Measurements from ENCODE around the gene PXK. TPM values are rescaled to one million over a fixed set of nuclear protein-coding genes. Genes with fewer than 3 reads are reported as not detected.

PXK gene
- total RNA-seq, 5 donors from 2014 or later (not counting 1 experiment from before 2014, with no cell fraction given) = 17.4 to 23.0 (median 21.8) TPM

DNA sequence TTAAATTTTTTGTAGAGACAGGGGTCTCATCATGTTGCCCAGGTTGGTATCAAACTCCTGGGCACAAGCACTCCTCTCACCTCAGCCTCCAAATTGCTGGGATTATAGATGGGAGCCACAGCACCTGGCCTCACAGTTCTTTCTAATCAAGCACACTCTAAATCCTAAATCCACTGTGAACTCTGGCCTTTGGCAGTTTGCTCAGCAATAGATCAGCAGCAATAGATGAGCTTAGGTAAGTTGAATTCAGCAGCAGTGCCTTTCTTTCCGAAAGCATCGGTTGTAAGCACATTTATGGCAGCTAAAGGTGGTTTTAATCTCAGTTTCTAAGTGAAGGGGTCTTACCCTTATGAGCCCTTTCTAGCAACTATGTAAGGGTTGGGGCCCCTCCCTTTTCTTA is 84.4 kb downstream of the PXK start:
- no peak for ATAC-seq (replicated peaks in 1 of 4)
- no peaks in the 10 kb centered on the region for H3K9me3 ChIP-seq
- 90% methylated on average over 2 of the region's 2 CpGs for WGBS (ENCODE audit: insufficient coverage)
- peaks cover 8 to 11% of the 10 kb centered on the region in 2 donors for H3K36me3 ChIP-seq (ENCODE audit: control insufficient read depth in 2 of 2, extremely low read depth in 1 of 2, insufficient read depth in 1 of 2, low read length in 1 of 2)
- ChIA-PET CTCF (interaction anchor here in 1 of 2 donors (1.0 to 1.2 kb wide), 2 partner anchors 67 to 74 kb away, joined by 3 read pairs; no protein-coding TSS in a partner anchor), POLR2A (no interaction called here)
- no peak for DNase-seq
- H3K9me3 Mint-ChIP-seq = no peaks in the 10 kb centered on the region
- H3K4me3 Mint-ChIP-seq = no peak overlapping the region
- no peaks in the 10 kb centered on the region for H3K27me3 Mint-ChIP-seq
- H3K27me3 ChIP-seq (replicated peaks in 1 of 2; ENCODE audit: control insufficient read depth in 2 of 2, extremely low read depth in 1 of 2, insufficient read depth in 2 of 2, low read length in 1 of 2) = no peaks in the 10 kb centered on the region
- no peak overlapping the region for H3K27ac Mint-ChIP-seq
- H3K4me3 ChIP-seq (ENCODE audit: control insufficient read depth in 1 of 2, extremely low read depth in 1 of 2, low read length in 1 of 2) = no peak overlapping the region
- H3K4me1 ChIP-seq (ENCODE audit: control insufficient read depth in 1 of 2, extremely low read depth in 1 of 2, insufficient read depth in 2 of 2, low read length in 2 of 2) = no peaks in the 10 kb centered on the region
- peaks cover 4 to 8% (median 7%) of the 10 kb centered on the region in 3 donors for H3K4me1 Mint-ChIP-seq
- H3K27ac ChIP-seq (ENCODE audit: low read length) = no peak overlapping the region
- peaks cover 9% of the 10 kb centered on the region for H3K36me3 Mint-ChIP-seq

DNA sequence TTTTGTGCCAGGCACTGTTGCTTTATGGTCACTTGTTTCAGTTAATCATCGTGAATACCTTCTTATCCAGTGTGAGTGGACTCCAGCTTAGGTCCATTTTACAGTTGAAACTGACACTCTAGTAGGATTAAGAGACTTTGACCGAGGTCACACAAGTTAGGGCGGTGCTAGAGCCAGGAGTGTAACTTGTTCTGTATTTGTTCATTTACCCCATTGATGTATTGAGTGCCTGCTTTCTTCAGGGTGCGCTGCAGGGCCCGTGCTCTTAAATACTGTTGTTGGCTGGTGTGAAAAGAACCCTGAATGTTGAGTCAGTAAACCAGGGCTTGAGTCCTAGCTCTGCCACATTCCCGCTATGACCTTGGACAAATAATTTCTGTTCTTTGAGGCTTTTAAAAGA is 85.5 kb downstream of the PXK start:
- Histone ChIP-seq H3K9me3 (no peaks in the 10 kb centered on the region), H3K4me1 (ENCODE audit: control insufficient read depth in 1 of 2, extremely low read depth in 1 of 2, insufficient read depth in 2 of 2, low read length in 2 of 2) (no peaks in the 10 kb centered on the region), H3K27ac (ENCODE audit: low read length) (no peak overlapping the region), H3K36me3 (ENCODE audit: control insufficient read depth in 2 of 2, extremely low read depth in 1 of 2, insufficient read depth in 1 of 2, low read length in 1 of 2) (peaks cover 4 to 15% of the 10 kb centered on the region in 2 donors), H3K27me3 (replicated peaks in 1 of 2; ENCODE audit: control insufficient read depth in 2 of 2, extremely low read depth in 1 of 2, insufficient read depth in 2 of 2, low read length in 1 of 2) (no peaks in the 10 kb centered on the region), H3K4me3 (ENCODE audit: control insufficient read depth in 1 of 2, extremely low read depth in 1 of 2, low read length in 1 of 2) (no peak overlapping the region)
- Mint-ChIP-seq H3K4me3 (no peak overlapping the region), H3K27ac (no peak overlapping the region), H3K36me3 (peaks cover 12% of the 10 kb centered on the region), H3K4me1 (peaks cover 4 to 8% (median 7%) of the 10 kb centered on the region in 3 donors), H3K27me3 (no peaks in the 10 kb centered on the region), H3K9me3 (no peaks in the 10 kb centered on the region)
- ChIA-PET POLR2A (no interaction called here), CTCF (interaction anchor here (0.6 to 0.8 kb wide), 3 partner anchors 13 to 1254 kb away, joined by 3 to 4 read pairs (median 3); no protein-coding TSS in a partner anchor)
- ATAC-seq (replicated peaks in 1 of 4) (no peak), DNase-seq (no peak)
- WGBS (ENCODE audit: insufficient coverage) = 80% methylated on average over 5 of the region's 6 CpGs

DNA sequence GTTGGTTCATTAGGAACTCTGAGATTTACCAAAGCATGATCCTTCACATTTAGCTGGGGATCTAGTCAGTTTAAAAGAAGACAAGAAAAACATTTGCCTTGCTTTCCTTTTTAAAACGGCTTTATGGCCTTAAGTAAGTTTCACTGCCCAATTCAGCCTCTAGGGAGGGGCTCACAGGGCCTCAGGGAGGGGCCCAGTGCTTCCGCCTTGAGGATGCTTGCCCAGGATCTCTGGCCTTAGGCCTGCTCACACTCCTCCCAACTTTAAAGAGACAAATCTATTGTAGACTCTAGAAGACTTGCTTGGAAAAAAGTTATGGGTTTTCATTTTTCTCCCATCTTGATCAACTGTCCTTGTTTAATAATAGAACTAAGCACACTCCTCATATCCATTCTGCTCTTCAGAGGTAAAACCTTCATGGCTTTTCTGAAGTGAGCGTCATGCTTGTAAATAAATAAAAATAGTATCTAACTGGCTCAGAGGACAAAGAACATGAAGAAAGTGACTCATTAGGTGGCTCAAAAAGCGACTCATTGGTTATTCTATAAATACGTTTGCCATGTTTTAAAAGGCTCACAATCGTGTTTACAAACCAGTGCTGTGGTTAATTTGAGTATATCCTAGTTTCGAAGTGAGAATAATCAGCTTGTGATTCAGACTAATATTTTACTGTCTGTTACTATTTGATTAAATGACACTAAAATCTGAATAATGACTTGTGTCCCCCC is 87.3 kb downstream of the PXK start:
- WGBS (ENCODE audit: insufficient coverage) = 50% methylated on average over 3 of the region's 7 CpGs
- no peaks in the 10 kb centered on the region for H3K27me3 Mint-ChIP-seq
- POLR2A ChIA-PET = interaction anchor here (0.6 kb wide), 2 partner anchors 71 to 95 kb away, joined by 3 to 4 read pairs; no protein-coding TSS in a partner anchor

DNA sequence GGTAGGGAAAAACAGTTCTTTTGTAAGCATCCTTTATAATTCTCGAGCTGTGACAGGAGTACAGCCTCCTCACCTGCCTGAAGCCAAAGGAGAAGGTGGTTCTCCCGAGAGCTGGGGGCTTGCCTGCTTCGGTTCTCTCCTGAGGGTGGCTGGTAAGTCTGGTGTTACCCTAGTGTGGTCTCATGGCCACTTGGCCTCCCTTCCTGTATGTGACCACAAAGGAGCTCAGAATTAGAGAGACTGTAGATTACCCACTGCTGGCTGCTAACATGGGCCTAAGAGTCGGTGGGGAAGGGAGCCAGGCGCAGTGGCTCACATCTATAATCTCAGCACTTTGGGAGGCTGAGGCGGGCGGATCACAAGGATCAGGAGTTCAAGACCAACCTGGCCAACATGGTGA is 88.3 kb downstream of the PXK start:
- H3K27me3 Mint-ChIP-seq = no peaks in the 10 kb centered on the region
- H3K4me1 Mint-ChIP-seq = peaks cover 0 to 2% (median 0%) of the 10 kb centered on the region in 3 donors
- Histone ChIP-seq H3K4me1 (ENCODE audit: control insufficient read depth in 1 of 2, extremely low read depth in 1 of 2, insufficient read depth in 2 of 2, low read length in 2 of 2) (no peaks in the 10 kb centered on the region), H3K36me3 (ENCODE audit: control insufficient read depth in 2 of 2, extremely low read depth in 1 of 2, insufficient read depth in 1 of 2, low read length in 1 of 2) (peaks cover 4 to 34% of the 10 kb centered on the region in 2 donors), H3K27me3 (replicated peaks in 1 of 2; ENCODE audit: control insufficient read depth in 2 of 2, extremely low read depth in 1 of 2, insufficient read depth in 2 of 2, low read length in 1 of 2) (no peaks in the 10 kb centered on the region), H3K4me3 (ENCODE audit: control insufficient read depth in 1 of 2, extremely low read depth in 1 of 2, low read length in 1 of 2) (no peak overlapping the region), H3K27ac (ENCODE audit: low read length) (no peak overlapping the region), H3K9me3 (no peaks in the 10 kb centered on the region)
- ATAC-seq (replicated peaks in 1 of 4) (no peak), DNase-seq (no peak)
- H3K36me3 Mint-ChIP-seq = peaks cover 27% of the 10 kb centered on the region
- H3K4me3 Mint-ChIP-seq = no peak overlapping the region
- H3K9me3 Mint-ChIP-seq = no peaks in the 10 kb centered on the region
- CTCF ChIA-PET = no interaction called here
- 92% methylated on average over 6 of the region's 7 CpGs for WGBS (ENCODE audit: insufficient coverage)
- POLR2A ChIA-PET = interaction anchor here (0.6 kb wide), 2 partner anchors 72 to 394 kb away, joined by 3 read pairs; no protein-coding TSS in a partner anchor
- no peak overlapping the region for H3K27ac Mint-ChIP-seq

More for the DNA sequence above, 87.3 kb downstream of the PXK start:
- Mint-ChIP-seq H3K4me3 (no peak overlapping the region), H3K9me3 (no peaks in the 10 kb centered on the region), H3K27ac (peak overlapping the region; percentile 28 to 36), H3K4me1 (peaks cover 0 to 2% (median 0%) of the 10 kb centered on the region in 3 donors), H3K36me3 (peaks cover 21% of the 10 kb centered on the region)
- Histone ChIP-seq H3K9me3 (no peaks in the 10 kb centered on the region), H3K4me3 (ENCODE audit: control insufficient read depth in 1 of 2, extremely low read depth in 1 of 2, low read length in 1 of 2) (no peak overlapping the region), H3K27me3 (replicated peaks in 1 of 2; ENCODE audit: control insufficient read depth in 2 of 2, extremely low read depth in 1 of 2, insufficient read depth in 2 of 2, low read length in 1 of 2) (no peaks in the 10 kb centered on the region), H3K36me3 (ENCODE audit: control insufficient read depth in 2 of 2, extremely low read depth in 1 of 2, insufficient read depth in 1 of 2, low read length in 1 of 2) (peaks cover 4 to 26% of the 10 kb centered on the region in 2 donors), H3K27ac (ENCODE audit: low read length) (no peak overlapping the region), H3K4me1 (ENCODE audit: control insufficient read depth in 1 of 2, extremely low read depth in 1 of 2, insufficient read depth in 2 of 2, low read length in 2 of 2) (no peaks in the 10 kb centered on the region)
- DNase-seq = no peak
- no peak for ATAC-seq (replicated peaks in 1 of 4)
- CTCF ChIA-PET = no interaction called here

DNA sequence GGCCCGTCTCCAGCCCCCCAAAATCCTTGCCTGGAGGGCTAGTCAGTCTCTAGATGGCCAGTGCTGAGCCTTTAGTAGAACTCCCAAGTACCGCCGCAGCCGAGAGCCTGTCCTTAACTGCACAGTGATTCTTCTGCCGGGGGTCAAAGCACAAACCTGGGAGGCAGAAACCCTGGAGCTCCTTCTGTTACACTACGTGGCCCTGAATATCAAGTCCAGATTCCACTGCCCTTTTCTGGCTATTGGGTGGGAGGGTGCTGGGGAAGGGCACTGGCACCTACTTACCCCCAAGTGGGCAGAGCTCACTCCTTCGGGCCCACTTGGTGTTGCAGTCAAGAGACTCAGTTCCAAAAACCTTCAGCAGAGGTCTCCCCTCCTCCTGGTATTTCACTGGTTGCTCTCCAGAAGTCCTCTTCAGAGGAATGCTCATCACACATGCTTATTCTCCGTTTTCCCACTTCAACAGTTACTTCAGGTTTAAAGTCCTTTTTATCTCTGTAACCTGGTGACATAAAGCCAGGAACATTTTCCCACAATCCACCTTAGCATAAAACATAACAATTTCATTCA is 90.1 kb downstream of the PXK start:
- POLR2A ChIA-PET = interaction anchor here in 1 of 2 donors (0.6 kb wide), 1 partner anchor 87 kb away, joined by 8 read pairs; no protein-coding TSS in a partner anchor
- ATAC-seq (replicated peaks in 1 of 4) (no peak), DNase-seq (no peak)
- Histone ChIP-seq H3K4me3 (ENCODE audit: control insufficient read depth in 1 of 2, extremely low read depth in 1 of 2, low read length in 1 of 2) (no peak overlapping the region), H3K9me3 (no peaks in the 10 kb centered on the region), H3K27me3 (replicated peaks in 1 of 2; ENCODE audit: control insufficient read depth in 2 of 2, extremely low read depth in 1 of 2, insufficient read depth in 2 of 2, low read length in 1 of 2) (no peaks in the 10 kb centered on the region), H3K36me3 (ENCODE audit: control insufficient read depth in 2 of 2, extremely low read depth in 1 of 2, insufficient read depth in 1 of 2, low read length in 1 of 2) (peaks cover 4 to 52% of the 10 kb centered on the region in 2 donors), H3K4me1 (ENCODE audit: control insufficient read depth in 1 of 2, extremely low read depth in 1 of 2, insufficient read depth in 2 of 2, low read length in 2 of 2) (no peaks in the 10 kb centered on the region), H3K27ac (ENCODE audit: low read length) (no peak overlapping the region)
- CTCF ChIA-PET = no interaction called here
- Mint-ChIP-seq H3K27ac (peak overlapping the region in 1 of 2 donors; percentile 33), H3K27me3 (no peaks in the 10 kb centered on the region), H3K9me3 (no peaks in the 10 kb centered on the region), H3K4me1 (peaks cover 0 to 2% (median 0%) of the 10 kb centered on the region in 3 donors), H3K4me3 (no peak overlapping the region), H3K36me3 (peaks cover 31% of the 10 kb centered on the region)
- 100% methylated on average over 4 of the region's 8 CpGs for WGBS (ENCODE audit: insufficient coverage)

DNA sequence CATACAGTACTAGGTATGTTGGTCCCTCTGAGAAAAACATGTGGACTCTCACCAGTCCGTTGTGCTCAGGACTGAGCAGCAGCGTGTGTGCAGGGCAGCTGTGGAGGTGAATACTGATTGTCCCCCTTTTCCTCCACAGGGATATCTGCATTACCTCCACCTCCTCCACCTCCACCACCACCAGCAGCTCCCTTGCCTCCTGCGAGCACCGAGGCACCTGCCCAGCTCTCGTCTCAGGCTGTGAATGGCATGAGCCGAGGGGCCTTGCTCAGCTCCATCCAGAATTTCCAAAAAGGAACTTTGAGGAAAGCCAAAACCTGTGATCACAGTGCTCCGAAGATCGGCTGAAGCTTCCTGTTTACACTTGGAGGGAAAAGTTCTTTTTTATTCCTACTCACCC is 91.9 kb downstream of the PXK start:
- DNase-seq (no peak), ATAC-seq (replicated peaks in 1 of 4) (no peak)
- no peaks in the 10 kb centered on the region for H3K9me3 ChIP-seq
- no peaks in the 10 kb centered on the region for H3K4me1 ChIP-seq (ENCODE audit: control insufficient read depth in 1 of 2, extremely low read depth in 1 of 2, insufficient read depth in 2 of 2, low read length in 2 of 2)
- no peak overlapping the region for H3K4me3 ChIP-seq (ENCODE audit: control insufficient read depth in 1 of 2, extremely low read depth in 1 of 2, low read length in 1 of 2)
- no peak overlapping the region for H3K27ac ChIP-seq (ENCODE audit: low read length)
- peaks cover 45% of the 10 kb centered on the region for H3K36me3 Mint-ChIP-seq
- WGBS (ENCODE audit: insufficient coverage) = 93% methylated on average over 3 of the region's 8 CpGs
- ChIA-PET POLR2A (no interaction called here), CTCF (interaction anchor here in 1 of 2 donors (0.6 kb wide), 1 partner anchor 518 kb away, joined by 4 read pairs; no protein-coding TSS in a partner anchor)
- H3K27me3 Mint-ChIP-seq = no peaks in the 10 kb centered on the region
- peaks cover 6 to 70% of the 10 kb centered on the region in 2 donors for H3K36me3 ChIP-seq (ENCODE audit: control insufficient read depth in 2 of 2, extremely low read depth in 1 of 2, insufficient read depth in 1 of 2, low read length in 1 of 2)
- no peaks in the 10 kb centered on the region for H3K9me3 Mint-ChIP-seq
- H3K4me1 Mint-ChIP-seq = no peaks in the 10 kb centered on the region
- peak overlapping the region in 1 of 2 donors; percentile 14 for H3K27ac Mint-ChIP-seq
- H3K4me3 Mint-ChIP-seq = no peak overlapping the region
- H3K27me3 ChIP-seq (replicated peaks in 1 of 2; ENCODE audit: control insufficient read depth in 2 of 2, extremely low read depth in 1 of 2, insufficient read depth in 2 of 2, low read length in 1 of 2) = no peaks in the 10 kb centered on the region
